GM12891 (cell line): ENCODE data around the gene CADPS.
"Not testable (repeated sequence)": the region's sequence is repeated elsewhere in the genome, so short reads cannot be mapped to it uniquely, and the experiment has no call there.

Experiments used
- DNase-seq: peaks from one replicate; pipeline ENCODE4 v3.0.0; 2011; ENCODE audit warnings: low spot score; ENCODE audit not compliant: insufficient read length
- FAIRE-seq: peaks from 2 replicates; lab custom pipeline; 2011; peaks lifted over from hg19 to GRCh38; lab: Jason Lieb, UNC
- PAX5 ChIP-seq: IDR thresholded peaks from 2 replicates; pipeline ENCODE4 v1.6.1; 2011; ENCODE audit warnings: low read length, moderate library complexity, mild to moderate bottlenecking; ENCODE audit not compliant: insufficient read depth, severe bottlenecking
- POLR2A ChIP-seq: IDR thresholded peaks from 2 replicates; pipeline ENCODE4 v1.6.1; 2011; ENCODE audit warnings: low read depth, low read length, control low read depth
- POLR2AphosphoS5 ChIP-seq: IDR thresholded peaks from 2 replicates; pipeline ENCODE4 v1.6.1; 2011; ENCODE audit warnings: low read depth, low read length, control low read depth
- POU2F2 ChIP-seq: IDR thresholded peaks from 2 replicates; pipeline ENCODE4 v1.6.1; 2011; ENCODE audit warnings: low read depth, mild to moderate bottlenecking, control low read depth, low read length, moderate library complexity
- SPI1 ChIP-seq: IDR thresholded peaks from 2 replicates; pipeline ENCODE4 v1.6.1; 2011; ENCODE audit warnings: low read depth, low read length, control low read depth
- TAF1 ChIP-seq: IDR thresholded peaks from 2 replicates; pipeline ENCODE4 v1.6.1; 2011; ENCODE audit warnings: low read depth, low read length, control low read depth

The CADPS gene

DNA sequence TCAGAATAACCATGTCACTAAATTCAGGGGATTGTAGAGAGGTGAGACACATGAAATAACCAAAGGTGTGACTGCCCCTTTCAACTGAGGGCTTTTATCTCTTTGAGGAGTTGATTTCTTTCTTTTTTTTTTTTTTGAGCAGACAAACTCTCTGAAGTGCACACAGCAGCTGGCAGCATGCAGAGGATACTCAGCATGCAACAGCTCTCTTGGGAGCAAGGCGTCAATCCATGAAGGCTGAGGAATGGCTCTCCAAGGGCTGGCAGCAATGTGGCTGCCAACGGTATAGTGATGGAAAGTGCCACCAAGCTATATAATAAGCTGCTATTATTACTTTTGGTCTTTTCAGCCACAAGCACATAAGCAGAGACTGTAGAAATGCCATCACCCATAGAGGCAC lies 275.2 kb downstream of the CADPS start:
- TF ChIP-seq POLR2A (no peak), TAF1 (no peak), PAX5 (no peak), POU2F2 (no peak), SPI1 (no peak), POLR2AphosphoS5 (no peak)
- DNase-seq (no peak), FAIRE-seq (no peak)

DNA sequence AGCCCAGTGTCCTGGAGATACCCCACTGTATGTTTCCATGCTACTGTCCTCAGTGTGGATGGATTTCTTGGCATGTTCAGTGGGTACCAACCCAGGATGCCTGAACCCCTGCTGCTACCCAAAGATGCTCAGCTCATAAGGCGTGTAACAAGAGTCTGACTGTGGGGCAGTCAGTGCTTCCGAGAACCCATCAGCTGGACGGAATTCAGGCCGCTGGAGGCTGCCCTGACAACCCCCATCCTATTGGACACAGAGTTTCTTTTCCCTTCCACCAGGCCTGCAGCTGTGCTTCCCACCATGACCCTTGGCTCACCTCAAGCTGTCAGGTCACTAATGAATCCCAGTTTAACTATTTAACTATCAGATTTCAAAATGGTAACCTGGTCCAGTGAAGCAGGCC lies 277.7 kb downstream of the CADPS start:
- TF ChIP-seq POLR2AphosphoS5 (no peak), TAF1 (no peak), SPI1 (no peak), POLR2A (no peak), POU2F2 (no peak), PAX5 (no peak)
- DNase-seq (no peak), FAIRE-seq (no peak)

DNA sequence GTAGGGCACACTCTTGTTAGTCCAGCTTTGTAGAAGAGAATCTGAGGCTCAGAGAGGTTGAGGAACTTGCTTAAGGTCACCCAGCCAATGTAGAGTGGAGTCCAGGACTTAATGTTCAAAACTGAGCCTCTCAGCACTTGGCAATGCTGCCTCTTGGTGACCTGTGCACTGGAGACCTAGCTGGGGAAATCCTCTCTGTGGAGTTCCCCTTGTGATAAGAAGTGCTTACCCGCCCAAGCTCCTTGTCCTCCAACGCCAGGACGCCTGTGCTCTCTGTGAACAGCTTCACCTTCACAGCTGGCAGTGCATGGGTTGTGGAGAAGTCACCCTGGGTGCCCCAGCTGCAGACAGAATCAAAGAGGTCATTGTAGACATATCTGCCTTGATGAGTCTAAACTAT lies 282.8 kb downstream of the CADPS start:
- no peak for TF ChIP-seq TAF1
- TF ChIP-seq POU2F2, result no peak
- no peak for TF ChIP-seq POLR2A
- TF ChIP-seq POLR2AphosphoS5, result no peak
- TF ChIP-seq SPI1, result no peak
- TF ChIP-seq PAX5, result no peak
- no peak for DNase-seq
- FAIRE-seq, result no peak

DNA sequence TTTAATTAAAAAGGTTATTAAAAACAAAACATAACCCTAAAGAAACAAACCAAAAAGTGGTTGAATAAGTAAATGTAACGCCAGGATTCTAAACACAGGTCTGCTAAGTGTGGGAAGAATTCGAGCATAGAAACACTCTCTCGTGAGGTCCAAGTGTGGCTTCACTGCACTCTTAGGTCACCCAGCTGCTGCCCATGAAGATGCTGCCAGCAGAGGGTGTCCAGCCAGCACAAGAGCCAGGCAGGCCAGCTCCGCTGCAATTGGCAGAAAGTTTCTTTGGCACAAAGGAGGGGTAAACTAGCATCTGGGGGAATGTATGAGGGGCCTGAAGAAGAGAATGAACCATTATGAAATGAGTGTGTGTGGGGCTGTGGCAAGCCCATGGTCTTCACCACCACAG lies 286.1 kb downstream of the CADPS start:
- FAIRE-seq (no peak), DNase-seq (no peak)
- TF ChIP-seq POLR2AphosphoS5 (no peak), POU2F2 (no peak), POLR2A (no peak), TAF1 (no peak), PAX5 (no peak), SPI1 (no peak)

DNA sequence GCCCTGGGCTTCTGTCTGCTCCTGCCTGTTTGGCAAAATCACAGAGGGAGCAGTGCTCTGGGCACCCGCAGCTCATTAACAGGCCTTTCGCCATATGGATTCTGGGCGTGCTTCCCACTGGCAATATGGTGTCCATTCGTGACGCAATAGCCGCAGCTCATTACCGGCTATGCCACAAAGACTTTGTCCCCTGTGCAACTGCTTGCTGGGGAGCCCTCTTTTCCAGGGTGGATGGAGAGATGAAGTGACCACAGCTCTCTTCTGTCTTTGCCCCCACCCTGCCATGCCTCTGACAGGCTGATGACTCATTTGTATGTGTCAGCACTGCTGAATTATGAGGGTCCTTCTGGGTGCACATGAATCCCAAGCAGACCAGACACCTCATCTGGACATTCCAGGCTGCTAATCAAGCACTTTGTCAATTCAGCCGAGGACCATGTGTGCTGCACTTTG lies 287.6 kb downstream of the CADPS start:
- no peak for TF ChIP-seq POU2F2
- TF ChIP-seq TAF1, result no peak
- TF ChIP-seq POLR2A, result no peak
- TF ChIP-seq POLR2AphosphoS5, result no peak
- TF ChIP-seq PAX5, result no peak
- no peak for TF ChIP-seq SPI1
- DNase-seq (no peak), FAIRE-seq (no peak)

DNA sequence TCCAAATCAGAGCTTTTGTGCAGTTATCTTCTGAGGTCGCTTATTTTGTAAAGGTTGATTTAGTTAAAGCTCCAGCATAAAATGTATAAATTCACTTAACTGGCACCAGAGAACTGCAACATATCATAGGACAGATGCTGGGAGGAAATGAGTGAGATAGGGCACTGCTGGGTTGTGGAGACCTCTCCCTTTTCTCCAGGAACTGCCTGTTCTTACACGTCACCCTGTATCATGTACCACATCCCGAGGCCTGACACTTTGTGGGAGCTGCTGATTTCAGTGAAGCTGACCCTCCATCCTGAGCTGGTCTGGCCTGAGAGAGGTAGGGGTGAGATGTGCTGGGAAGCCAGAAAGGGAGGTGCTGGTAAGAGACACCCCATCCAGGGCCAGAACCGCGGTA lies 288.0 kb downstream of the CADPS start:
- DNase-seq, result no peak
- FAIRE-seq, result no peak
- TF ChIP-seq PAX5 (no peak), TAF1 (no peak), SPI1 (no peak), POLR2AphosphoS5 (no peak), POU2F2 (no peak), POLR2A (no peak)

DNA sequence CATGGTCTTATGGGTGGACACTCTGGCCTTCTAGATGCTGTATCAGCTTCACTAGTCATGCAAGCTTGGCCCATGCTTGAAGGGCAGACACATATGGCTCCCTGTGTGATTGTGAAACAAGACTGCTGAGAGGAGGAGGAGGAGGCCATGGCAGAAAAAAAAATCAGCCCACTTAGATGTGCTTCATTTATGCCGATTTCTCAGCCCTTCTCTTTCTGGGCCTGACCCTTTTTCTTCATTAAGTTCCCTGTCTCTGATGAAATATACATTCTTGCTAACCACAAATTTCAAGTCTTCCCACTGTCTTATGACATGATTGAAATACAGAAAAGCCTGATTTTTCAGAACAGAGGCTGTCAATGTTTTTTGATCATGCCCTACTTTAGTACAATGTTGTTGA lies 288.9 kb downstream of the CADPS start:
- TF ChIP-seq TAF1, result no peak
- TF ChIP-seq SPI1, result no peak
- TF ChIP-seq PAX5, result no peak
- TF ChIP-seq POLR2AphosphoS5, result no peak
- TF ChIP-seq POU2F2, result no peak
- TF ChIP-seq POLR2A, result no peak
- no peak for FAIRE-seq
- DNase-seq, result no peak

DNA sequence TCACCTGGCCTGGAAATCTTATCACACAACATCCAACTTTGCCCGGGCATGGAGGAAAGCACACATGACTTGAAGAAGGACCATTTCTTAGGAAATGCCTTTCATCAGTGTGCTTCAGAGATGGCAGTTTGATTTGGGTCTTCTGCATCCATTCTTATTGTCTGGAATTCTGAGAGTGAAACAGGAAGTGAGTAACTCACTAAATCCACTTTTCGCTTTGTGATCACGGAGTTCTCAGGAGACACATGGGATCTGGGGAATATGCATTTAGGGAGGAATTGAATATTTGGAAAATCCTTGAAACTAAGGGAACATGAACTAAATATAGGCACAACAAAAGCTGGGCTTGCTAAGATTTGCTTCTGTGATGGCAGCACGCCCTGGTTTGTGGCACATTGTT lies 289.4 kb downstream of the CADPS start:
- FAIRE-seq (no peak), DNase-seq (no peak)
- TF ChIP-seq SPI1, result no peak
- no peak for TF ChIP-seq PAX5
- no peak for TF ChIP-seq POLR2A
- no peak for TF ChIP-seq TAF1
- TF ChIP-seq POU2F2, result no peak

DNA sequence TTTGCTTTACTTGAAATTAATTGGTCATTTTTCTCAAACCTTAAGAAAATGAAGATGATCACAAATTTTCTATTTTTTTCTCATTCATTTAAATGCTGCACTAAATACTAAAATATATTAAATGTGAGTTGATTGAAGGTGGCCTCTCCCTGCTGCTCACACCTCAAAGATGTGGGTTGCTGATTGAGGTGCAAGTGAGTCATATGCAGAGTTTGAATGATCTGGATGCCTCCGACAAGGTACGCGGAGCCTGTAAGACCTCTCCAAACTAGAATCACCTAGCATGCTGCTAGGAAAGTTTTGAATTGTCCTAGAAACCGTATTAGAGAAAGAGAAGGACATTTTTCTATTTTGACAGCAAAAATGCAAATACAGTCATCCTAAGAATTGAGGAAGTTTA lies 290.6 kb downstream of the CADPS start:
- FAIRE-seq (no peak), DNase-seq (no peak)
- TF ChIP-seq TAF1, result no peak
- no peak for TF ChIP-seq SPI1
- no peak for TF ChIP-seq POLR2AphosphoS5
- TF ChIP-seq PAX5, result no peak
- no peak for TF ChIP-seq POU2F2
- TF ChIP-seq POLR2A, result no peak

DNA sequence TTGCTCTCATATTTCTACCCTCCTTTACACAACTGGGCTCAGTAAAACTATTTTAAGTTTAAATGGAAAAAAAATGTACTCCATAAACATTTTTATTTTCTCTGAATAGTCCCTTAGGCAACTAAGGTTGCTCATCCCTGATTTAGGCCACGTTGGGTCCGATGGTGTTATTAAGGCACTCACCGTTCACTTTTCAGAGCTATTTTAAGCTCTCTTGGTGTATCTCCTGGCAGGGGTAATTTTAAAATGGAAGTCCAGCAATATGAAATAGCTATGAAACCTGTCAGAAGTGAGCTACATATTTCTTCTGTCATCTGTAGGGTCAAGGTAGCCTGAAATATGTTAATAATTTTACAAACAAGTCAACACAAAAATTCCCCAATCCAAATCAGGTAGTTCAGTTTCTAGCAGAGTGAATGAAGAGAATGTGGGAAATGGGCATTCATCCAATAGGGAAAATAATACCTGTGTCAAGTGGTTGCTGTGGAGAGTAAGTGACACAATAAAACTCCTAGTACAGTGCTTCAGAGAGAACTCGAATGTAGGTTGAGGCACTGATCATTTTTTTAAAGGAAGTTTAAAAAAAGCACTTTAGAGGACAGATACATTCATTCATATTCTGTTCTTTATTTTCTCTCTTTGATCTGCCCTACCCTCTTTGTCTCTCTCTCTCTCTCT lies 292.6 kb downstream of the CADPS start:
- FAIRE-seq (no peak), DNase-seq (no peak)
- no peak for TF ChIP-seq TAF1
- no peak for TF ChIP-seq POLR2AphosphoS5
- no peak for TF ChIP-seq SPI1
- TF ChIP-seq POU2F2, result no peak
- TF ChIP-seq PAX5, result no peak
- no peak for TF ChIP-seq POLR2A

DNA sequence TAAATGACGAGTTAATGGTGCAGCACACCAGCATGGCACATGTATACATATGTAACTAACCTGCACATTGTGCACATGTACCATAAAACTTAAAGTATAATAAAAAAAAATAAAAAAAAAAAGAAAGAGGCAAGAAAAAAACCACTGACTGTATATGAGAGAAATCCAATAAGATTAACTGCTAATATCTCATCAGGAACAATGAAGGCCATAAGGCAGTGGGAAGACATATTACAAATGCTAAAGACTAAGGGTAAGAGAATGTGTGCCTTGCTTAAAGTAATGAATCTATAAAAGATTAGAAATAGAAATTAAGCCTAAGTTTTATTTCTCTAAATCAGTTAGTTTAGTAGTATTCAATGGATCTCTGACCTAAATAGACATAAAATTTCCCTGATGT lies 294.7 kb downstream of the CADPS start:
- DNase-seq, FAIRE-seq: not testable (repeated sequence)
